ENCODE measurements around the gene DTD1.
A peak's percentile ranks its signal among the peaks of the same experiment; 100 is the strongest.

The DTD1 gene

DNA sequence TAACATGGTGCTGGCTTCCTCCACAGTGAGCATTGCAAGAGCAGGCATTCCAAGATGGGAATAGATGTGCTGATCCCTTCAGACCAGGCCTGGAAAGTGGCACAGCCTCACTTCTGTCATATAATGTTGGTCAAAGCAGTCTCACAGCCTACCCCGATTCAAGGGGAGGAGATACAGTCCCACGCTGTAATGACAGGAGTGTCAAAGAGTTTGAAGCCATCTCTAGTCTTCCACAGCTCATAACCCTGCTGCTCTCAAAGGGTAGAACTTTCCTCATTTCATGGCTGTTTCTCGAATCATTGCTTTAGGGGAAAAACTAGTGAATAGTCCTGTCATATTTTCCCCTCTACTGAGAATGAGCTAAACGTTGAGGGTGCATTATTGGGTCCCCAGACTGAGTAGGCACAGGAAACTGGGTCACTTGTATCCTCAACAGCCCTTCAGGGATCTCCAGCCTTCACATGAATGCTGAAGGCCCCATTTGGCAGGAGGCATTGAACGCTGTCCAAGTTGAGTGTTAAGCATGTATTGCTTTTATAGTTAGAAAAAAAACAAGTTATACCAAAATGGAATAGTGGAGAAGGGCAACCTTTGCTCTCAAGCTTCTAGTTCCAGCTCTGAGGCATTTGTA, 27.3 kb downstream of the DTD1 start:
- no peak for DNase-seq (ENCODE audit: low read depth in 3 of 3)

DNA sequence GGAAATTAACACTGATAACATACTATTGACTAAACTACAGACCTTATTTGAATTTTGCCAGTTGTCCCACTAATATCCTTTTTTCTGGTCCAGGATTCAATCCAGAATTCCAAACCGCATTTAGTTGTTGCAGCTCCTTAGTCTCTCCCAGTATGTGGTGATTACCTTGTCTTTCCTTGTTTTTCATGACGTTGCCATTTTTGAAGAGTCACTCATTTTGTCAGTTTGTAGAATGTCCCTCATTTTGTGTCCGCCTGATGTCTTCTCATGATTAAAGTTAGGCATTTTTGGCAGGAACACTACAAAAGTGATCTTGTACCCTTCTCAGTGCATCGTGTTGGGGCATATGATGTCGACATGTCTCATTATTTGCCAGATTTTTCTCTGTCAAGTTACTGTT, 33.1 kb downstream of the DTD1 start:
- no peak for DNase-seq (ENCODE audit: low read depth in 3 of 3)

- no peak for DNase-seq (ENCODE audit: low read depth in 3 of 3)
Measured at GRCh38 chr20:18623156-18623910, 35.5 kb downstream of the DTD1 start.

GRCh38 chr20:18624948-18625347, 37.1 kb downstream of the DTD1 start:
- DNase-seq (ENCODE audit: low read depth in 3 of 3) = no peak

GRCh38 chr20:18625907-18626655, 38.2 kb downstream of the DTD1 start:
- DNase-seq (ENCODE audit: low read depth in 3 of 3) = no peak

DNA sequence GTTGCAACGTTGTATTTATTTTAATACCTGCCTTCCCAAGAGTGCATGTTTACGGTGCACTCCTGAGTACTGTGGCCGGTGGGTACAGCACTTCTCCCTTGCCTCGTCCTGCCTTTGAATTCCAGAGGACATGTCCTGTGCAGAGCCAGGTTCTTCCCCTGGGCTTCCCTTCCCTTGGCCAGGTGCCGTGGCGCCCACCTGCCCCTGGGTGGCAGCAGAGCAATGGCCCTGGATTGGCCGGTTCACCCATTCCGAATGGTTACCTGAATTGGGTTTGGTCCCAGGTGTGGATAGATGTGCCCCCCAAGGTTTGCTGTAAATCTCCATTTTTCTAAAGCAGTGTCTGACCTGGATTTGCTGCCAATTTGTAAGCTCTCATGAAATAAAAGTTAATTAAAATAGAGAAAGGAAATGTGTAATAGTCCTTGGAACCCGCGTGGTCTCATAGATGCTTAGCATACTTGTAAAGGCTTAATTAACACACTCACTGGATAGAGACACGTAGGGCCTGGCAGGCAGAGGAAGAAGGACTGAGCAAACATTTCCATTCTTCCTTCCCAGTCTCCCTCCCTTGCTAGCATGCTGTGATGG, 40.6 kb downstream of the DTD1 start:
- no peak for DNase-seq (ENCODE audit: low read depth in 3 of 3)

GRCh38 chr20:18632196-18632789, 44.4 kb downstream of the DTD1 start:
- DNase-seq (ENCODE audit: low read depth in 3 of 3) = peak; percentile 28 to 56 (median 30)

DNA sequence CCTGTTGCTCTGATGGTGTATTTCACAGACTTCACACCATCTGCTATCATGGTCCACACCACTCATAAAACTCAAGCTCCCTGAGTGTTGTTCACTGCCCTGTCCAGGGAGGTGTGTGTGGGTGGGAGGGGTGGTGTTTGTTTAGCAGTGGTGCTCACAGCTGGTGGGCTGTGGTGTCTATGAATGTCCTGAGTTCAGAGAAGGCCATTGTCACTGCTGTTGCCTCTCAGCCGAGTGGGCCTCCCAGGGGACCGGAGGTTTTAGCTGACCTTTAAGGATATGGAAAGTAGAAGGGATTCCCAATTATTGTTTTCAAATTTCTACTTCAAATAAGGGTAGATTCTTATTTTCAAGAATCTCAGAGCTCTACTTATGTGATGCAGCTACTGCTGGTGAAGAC, 45.6 kb downstream of the DTD1 start:
- DNase-seq (ENCODE audit: low read depth in 3 of 3) = no peak

GRCh38 chr20:18634501-18634900, 46.6 kb downstream of the DTD1 start:
- DNase-seq (ENCODE audit: low read depth in 3 of 3) = no peak

- no peak for DNase-seq (ENCODE audit: low read depth in 3 of 3)
Measured at GRCh38 chr20:18635380-18635779, 47.5 kb downstream of the DTD1 start.

DNA sequence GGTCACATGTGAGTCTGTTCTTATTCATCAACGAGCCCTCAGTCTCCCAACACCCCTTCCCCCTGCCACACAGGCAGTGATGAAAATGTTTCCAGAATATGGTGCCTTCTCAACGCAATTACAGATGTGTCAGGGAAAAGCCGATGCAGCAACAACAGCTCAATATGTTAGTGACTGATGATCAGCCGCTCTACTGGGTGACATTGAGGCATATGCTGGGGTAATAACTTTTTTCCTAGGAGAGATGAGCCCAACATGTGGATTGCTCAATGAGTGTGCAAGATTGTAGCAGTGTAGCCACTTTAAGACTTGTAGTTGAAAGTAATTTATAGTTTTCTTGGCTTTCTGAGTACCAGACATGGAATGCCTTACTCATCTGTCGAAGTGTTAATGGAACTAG, 49.4 kb downstream of the DTD1 start:
- no peak for DNase-seq (ENCODE audit: low read depth in 3 of 3)

GRCh38 chr20:18638768-18639167, 50.9 kb downstream of the DTD1 start:
- no peak for DNase-seq (ENCODE audit: low read depth in 3 of 3)

DNA sequence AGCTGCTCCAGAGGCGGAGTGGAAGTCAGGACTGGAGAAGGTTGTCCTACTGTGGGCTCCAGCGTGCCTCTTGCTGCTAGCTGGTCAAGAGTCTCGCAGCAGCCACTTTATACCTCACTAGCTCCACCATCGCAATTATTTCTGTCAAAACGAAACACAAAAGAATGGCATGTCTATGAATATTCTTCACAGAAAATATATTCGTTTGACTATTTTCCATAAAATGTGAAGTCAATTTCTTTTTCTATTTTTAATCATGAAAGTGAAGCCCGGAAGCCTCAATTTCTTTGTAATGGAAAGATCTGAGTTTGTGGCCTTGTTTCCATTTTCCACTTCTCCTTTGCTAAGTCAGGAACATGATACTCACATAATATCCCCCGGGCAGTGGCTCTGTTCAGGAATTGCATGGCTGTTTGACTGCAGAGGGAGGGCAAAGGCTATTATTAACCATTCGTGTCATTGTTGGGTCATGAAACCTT, 51.7 kb downstream of the DTD1 start:
- DNase-seq (ENCODE audit: low read depth in 3 of 3) = no peak

DNA sequence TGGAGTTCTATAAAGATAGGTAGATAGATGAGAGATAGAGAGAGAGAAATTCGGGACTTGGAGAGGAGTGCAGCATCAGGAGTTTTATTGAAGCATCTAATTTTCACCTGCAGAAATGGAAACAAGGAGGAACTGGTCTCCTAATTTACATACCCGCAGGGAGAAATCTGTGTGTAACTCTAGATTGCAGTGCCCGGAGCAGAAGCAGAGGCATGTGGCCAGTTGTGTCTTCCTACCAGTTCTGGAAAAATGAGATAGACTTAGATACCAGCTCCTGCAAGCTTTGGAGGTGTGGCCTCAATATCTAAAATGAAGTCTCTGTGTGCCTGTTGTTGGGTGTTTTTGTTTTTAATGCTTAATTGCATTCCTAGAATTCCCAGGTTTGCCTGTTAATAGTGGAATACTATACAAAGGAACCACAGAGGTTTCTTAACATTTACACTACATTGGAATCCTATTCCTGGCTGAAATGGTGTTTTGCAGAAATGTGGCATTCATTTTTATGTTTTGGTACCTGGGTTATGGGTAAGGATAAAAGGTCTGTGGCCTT, 57.4 kb downstream of the DTD1 start:
- DNase-seq (ENCODE audit: low read depth in 3 of 3) = no peak

- no peak for DNase-seq (ENCODE audit: low read depth in 3 of 3)
Measured at GRCh38 chr20:18645851-18646250, 58.0 kb downstream of the DTD1 start.

DNA sequence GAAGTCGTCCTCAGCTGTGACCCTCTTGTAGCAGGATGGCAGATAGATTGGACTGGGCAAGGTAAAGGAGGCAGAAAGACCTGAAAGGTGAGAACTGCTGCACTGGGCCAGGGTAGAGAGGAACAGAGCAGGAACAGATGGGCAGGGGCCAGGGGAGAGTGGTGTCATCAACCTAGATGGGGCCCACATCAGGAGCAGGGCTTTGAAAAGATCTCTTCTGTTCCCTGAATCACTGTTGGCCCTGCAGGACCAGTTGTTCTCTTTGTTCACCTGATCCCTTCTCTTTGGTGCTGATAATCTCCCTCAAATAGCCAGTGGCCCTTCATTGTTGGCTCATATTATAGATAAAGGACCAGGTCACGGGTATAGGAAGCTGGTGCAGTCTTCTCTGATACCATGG, 59.9 kb downstream of the DTD1 start:
- DNase-seq (ENCODE audit: low read depth in 3 of 3) = no peak

GRCh38 chr20:18650224-18650623, 62.4 kb downstream of the DTD1 start:
- DNase-seq (ENCODE audit: low read depth in 3 of 3) = no peak

- DNase-seq (ENCODE audit: low read depth in 3 of 3) = no peak
Measured at GRCh38 chr20:18653736-18654447, 66.0 kb downstream of the DTD1 start.

GRCh38 chr20:18654448-18654773, 66.6 kb downstream of the DTD1 start:
- no peak for DNase-seq (ENCODE audit: low read depth in 3 of 3)

GRCh38 chr20:18657575-18657974, 69.7 kb downstream of the DTD1 start:
- no peak for DNase-seq (ENCODE audit: low read depth in 3 of 3)

All from stimulated activated CD4-positive, alpha-beta T cell treated with anti-CD3 and anti-CD28 coated beads, TNF-alpha, amount 100 ng/mL, for 48 hours (primary cell).